M059J (cell line): ENCODE data around the gene FNDC3B. TPM values are rescaled to one million over a fixed set of nuclear protein-coding genes. Genes with fewer than 3 reads are reported as not detected.
A peak's percentile ranks its signal among the peaks of the same experiment; 100 is the strongest.
"Not testable (repeated sequence)": the region's sequence is repeated elsewhere in the genome, so short reads cannot be mapped to it uniquely, and the experiment has no call there.

Experiments
- DNase-seq: peaks from one replicate; pipeline ENCODE4 v3.0.0-alpha.2; 2012; ENCODE audit warnings: low read depth
- total RNA-seq: library from RNA; depleted of rRNA; stranded (reverse); fragments of >200 nt; shearing (Covaris generic); gene quantifications from 2 replicates; pipeline ENCODE4 v1.2.3, GENCODE V29; 2014; rRNA removed

Gene FNDC3B
- 55.0 and 79.0 TPM in 2 replicates for total RNA-seq

DNA sequence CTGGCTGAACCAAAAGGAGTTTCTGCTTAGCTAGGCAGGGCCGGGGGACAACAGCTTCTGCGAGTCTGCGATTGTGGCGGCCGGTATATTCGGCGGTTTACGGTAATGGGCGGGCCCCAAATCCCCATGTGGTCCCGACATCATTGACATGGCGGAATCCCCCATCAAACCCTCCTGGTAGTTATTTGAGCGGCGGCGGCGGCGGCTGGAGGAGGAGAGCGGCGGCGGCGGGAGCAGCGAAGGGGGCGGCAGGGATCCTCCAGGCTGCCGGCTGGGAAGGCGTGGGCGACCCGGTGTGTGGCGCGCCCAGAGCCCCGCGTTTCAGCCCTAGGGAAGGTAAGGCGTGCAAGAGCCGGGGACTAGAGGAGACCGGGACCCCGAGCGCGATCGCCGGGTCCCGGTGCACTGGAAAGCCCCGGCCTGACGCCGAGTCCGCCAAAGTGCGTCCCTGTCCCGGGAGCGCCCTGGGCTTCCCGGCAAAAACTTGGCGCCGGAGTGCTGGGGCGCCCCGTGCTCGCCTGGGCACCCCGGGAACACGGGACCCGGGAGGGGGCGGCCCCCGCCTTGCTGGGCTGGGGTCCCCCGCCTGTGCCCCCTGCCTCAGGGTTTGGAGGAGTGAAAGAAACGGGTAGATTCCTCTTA is at the start of gene FNDC3B:
Gene FNDC3B, plus strand, starts transcription at position 143 of the 642 bp plus-strand sequence. CDS start 72,902 bp downstream, outside the sequence.
- DNase-seq = peak; percentile 96

DNA sequence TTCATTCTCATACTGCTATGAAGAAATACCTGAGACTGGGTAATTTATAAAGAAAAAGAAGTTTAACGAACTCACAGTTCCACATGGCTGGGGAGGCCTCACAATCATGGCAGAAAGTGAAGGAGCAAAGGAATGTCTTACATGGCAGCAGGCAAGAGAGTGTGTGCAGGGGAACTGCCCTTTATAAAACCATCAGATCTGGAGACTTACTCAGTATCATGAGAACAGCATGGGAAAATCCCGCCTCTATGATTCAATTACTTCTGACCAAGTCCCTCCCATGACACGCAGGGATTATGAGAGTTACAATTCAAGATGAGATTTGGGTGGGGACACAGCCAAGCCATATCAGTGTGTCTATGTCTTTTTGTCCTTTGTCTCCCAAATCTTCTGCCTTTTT is 49.1 kb upstream of the FNDC3B start:
- DNase-seq = not testable (repeated sequence)

GRCh38 chr3:171991166-171991565 is 48.2 kb upstream of the FNDC3B start:
- DNase-seq = no peak

DNA sequence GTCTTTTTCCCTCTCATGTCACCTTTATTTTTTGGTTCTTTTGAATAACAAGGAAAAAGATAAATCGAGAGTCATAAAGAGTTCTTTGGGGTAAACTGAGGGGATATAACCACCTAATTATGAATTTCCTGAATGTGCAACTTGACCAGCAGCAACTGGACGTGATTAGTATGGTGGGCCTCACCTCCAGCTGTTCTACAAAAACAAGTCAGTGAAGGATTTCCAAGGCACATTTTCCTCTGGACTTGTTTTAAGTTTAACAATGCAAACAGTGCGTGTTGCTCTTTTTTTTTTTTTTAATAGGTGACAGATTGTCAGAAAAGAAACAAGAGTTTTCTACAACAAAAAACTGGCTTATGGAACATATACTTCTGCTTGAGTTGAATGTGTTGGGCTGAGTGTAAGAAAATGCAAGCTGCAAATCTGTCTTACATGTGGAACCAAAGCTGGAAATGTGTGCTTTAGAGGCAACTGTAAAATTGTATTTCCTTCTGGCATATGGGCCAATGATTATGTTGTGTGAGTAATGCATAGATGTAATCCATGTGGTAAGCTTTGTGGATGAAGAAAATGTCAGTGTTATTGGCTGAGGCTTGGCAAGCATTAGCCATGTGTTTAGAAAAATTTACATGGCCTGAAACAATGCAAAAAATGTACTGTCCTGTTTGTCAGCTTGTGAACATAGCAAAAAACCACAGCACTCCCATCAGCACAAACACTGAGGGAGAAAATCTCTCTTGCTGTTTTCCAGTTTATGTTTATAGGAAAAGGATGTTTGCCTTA is 44.5 kb upstream of the FNDC3B start:
- DNase-seq = peak; percentile 75

- DNase-seq = no peak
These were observed 43.9 kb upstream of the FNDC3B start for GRCh38 chr3:171995486-171995885.

GRCh38 chr3:171996178-171996817 is 43.1 kb upstream of the FNDC3B start:
- DNase-seq = no peak

DNA sequence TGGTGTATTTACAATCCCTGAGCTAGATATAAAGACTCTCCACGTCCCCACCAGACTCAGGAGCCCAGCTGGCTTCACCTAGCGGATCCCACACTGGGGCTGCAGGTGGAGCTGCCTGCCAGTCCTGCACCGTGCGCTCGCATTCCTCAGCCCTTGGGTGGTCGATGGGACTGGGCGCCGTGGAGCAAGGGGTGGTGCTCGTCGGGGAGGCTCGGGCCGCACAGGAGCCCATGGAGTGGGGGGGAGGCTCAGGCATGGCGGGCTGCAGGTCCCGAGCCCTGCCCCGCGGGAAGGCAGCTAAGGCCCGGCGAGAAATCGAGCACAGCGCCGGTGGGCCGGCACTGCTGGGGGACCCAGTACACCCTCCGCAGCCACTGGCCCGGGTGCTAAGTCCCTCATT is 40.6 kb upstream of the FNDC3B start:
- DNase-seq = not testable (repeated sequence)

GRCh38 chr3:172001616-172002015 is 37.8 kb upstream of the FNDC3B start:
- DNase-seq = not testable (repeated sequence)

- DNase-seq = no peak
These were observed 36.8 kb upstream of the FNDC3B start for GRCh38 chr3:172002512-172003078.

GRCh38 chr3:172003146-172003545 is 36.2 kb upstream of the FNDC3B start:
- no peak for DNase-seq

- no peak for DNase-seq
These were observed 32.4 kb upstream of the FNDC3B start for GRCh38 chr3:172007065-172007370.

GRCh38 chr3:172009803-172010202 is 29.6 kb upstream of the FNDC3B start:
- no peak for DNase-seq

DNA sequence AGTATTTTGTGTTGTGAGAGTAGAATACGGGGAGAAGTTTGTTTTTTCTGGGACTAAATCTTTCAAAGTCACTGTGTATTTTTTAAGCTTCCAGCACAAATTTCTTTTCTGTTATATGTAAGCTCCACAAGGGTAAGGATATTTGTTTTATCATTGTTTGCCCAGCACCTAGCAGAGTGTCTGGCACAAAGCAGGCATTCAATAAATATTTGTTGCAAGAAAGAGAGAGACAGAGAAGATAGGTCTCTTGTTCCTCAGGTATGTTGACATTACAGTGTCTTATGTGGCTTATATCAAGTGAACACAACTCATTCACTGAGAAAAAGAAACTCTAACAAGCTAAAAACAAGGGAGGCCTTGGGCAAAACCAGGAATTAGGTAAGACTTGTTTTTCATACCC is 26.6 kb upstream of the FNDC3B start:
- no peak for DNase-seq

DNA sequence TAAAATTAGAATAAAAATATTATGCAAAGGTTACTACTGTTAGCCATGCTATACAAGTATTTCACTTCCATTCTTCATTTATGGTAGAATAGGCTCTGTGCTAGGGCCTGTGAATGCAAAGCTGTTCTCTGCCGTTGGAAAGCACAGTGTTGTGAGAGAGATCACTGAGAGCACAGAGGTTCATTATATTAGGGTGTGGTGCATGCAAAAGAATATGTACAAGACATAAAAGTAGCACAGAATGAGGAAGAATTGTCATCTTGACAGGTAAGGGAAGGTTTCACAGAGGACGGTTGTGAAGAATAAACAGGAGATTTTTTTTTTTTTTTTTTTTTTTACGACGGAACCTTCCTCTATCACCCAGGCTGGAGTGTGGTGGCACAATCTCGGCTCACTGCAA is 25.2 kb upstream of the FNDC3B start:
- no peak for DNase-seq

DNA sequence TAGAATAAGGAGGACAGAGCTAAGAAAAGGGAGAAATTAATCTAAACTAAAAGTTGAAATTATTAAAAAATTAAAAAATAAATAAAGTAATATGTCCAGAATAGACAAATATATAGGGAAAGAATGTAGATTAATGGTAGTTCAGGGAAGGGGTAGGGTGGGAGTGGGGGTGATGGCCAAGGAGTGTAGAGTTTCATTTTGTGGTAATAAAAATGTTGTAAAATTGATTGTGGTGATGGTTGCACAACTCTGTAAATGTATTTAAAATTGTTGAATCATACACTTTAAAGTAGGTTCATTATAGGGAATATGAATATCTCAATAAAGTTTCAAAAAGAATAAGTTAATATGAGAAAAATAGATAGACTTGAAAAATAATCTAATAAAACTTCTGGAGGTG is 21.0 kb upstream of the FNDC3B start:
- DNase-seq = no peak

GRCh38 chr3:172020763-172021162 is 18.6 kb upstream of the FNDC3B start:
- no peak for DNase-seq

- no peak for DNase-seq
These were observed 18.2 kb upstream of the FNDC3B start for GRCh38 chr3:172021164-172021563.

DNA sequence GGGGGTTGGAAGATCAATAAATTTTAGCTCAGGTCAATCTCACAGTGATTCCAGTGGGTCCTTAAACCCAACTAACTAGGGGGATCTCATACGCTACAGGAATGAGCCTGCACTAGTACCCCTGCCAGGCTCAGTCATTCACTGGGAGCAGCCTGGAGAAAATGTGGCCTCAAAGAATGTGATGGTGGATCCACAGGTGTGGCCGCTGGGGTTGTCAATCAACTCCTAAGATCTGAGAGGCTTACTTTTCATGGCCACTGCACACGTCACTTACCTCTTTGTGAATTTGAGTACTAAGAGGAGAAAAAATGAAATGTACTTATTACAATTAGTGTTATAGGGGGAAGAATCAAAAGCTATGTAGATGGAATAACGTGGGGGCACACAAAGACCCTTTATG is 17.5 kb upstream of the FNDC3B start:
- DNase-seq = no peak

- no peak for DNase-seq
These were observed 15.5 kb upstream of the FNDC3B start for GRCh38 chr3:172023915-172024314.

DNA sequence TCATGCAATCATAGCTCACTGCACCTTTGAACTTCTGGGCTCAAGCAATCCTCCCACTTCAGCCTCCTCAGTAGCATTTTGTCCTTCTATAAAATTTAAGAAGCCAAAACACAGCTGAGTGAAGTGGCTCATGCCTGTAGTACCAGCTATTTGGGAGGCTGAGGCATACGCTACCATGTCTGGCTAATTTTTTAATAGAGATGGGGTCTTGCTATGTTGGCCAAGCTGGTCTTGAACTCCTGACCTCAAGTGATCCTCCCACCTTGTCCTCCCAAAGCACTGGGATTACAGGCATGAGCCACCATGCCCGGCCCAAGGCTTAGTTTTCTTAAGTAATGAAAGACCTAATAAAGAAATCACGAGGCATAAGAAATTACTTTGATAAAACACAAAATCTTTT is 14.7 kb upstream of the FNDC3B start:
- DNase-seq = no peak

DNA sequence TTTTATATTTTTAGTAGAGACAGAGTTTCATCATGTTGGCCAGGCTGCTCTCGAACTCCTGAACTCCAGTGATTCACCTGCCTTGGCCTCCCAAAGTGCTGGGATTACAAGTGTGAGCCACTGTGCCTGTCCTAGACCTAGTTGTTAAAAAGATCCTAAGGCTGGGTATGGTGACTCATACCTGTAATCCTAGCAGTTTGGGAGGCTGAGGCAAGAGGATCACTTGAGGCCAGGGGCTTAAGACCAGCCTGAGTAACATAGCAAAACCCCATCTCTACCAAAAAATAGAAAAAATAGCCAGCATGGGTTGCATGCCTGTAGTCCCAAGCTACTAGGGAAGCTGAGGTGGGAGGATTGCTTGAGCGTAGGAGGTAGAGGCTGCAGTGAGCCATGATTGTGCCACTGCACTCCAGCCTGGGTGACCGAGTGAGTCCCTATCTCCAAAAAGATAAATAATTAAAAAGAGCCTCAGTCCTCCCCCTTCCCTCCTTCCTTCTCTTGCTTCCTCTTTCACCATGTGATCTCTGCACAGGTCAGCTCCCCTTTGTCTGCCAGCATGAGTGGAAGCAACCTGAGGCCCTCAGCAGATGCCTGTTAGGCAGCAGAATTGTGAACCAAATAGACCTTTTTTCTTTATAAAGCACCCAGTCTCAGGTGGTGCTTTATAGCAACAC is 9.8 kb upstream of the FNDC3B start:
- peak; percentile 46 for DNase-seq

GRCh38 chr3:172030181-172030580 is 9.2 kb upstream of the FNDC3B start:
- DNase-seq = no peak
